Measurements from ENCODE around the gene SLC44A3. TPM values are rescaled to one million over a fixed set of nuclear protein-coding genes. Genes with fewer than 3 reads are reported as not detected.

SLC44A3 gene
- total and polyA plus RNA-seq, 10 donors = 0.28 to 4.0 (median 0.95) TPM

DNA sequence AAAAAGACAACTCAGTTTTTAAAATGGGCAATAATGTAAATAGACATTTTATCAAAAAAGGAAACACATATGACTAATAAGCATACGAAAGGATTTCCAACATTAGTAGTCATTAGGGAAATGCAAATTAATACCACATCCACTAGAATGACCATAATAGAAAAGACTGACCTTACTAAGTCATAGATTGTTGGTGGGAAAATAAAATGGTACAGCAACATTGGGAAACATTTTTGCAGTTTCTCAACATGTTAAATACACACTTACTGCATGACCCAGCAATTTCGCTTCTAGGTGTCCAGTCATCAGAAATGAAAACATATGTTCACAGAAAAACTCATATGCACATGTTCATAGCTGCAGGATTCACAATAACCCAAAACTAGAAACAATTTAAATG lies 29.9 kb upstream of the SLC44A3 start:
- Histone ChIP-seq H3K9me3 (no peaks in the 10 kb centered on the region), H3K27ac (peak overlapping the region in 1 of 8 donors; percentile 19), H3K27me3 (replicated peaks in 1 of 7) (no peaks in the 10 kb centered on the region), H3K4me1 (peaks cover 9 to 49% (median 21%) of the 10 kb centered on the region in 6 donors), H3K36me3 (no peaks in the 10 kb centered on the region), H3K4me3 (no peak overlapping the region)
- no peak for TF ChIP-seq POLR2AphosphoS5 (IDR thresholded peaks at IDR 0.05)
- TF ChIP-seq POLR2A (IDR thresholded peaks at IDR 0.05) = no peak
- TF ChIP-seq, protein P1, sequence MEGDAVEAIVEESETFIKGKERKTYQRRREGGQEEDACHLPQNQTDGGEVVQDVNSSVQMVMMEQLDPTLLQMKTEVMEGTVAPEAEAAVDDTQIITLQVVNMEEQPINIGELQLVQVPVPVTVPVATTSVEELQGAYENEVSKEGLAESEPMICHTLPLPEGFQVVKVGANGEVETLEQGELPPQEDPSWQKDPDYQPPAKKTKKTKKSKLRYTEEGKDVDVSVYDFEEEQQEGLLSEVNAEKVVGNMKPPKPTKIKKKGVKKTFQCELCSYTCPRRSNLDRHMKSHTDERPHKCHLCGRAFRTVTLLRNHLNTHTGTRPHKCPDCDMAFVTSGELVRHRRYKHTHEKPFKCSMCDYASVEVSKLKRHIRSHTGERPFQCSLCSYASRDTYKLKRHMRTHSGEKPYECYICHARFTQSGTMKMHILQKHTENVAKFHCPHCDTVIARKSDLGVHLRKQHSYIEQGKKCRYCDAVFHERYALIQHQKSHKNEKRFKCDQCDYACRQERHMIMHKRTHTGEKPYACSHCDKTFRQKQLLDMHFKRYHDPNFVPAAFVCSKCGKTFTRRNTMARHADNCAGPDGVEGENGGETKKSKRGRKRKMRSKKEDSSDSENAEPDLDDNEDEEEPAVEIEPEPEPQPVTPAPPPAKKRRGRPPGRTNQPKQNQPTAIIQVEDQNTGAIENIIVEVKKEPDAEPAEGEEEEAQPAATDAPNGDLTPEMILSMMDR (IDR thresholded peaks at IDR 0.05 in 8 of 11, conservative IDR thresholded peaks at IDR 0.05 in 3 of 11) = no peak
- 51 to 86% (median 64%) methylated on average over 2 of the region's 2 CpGs for WGBS, 5 donors
- DNase-seq = no peak
- intact Hi-C loops (cut with DNase I; ENCODE audit: low total_unique reads) = no loop called here

- no peak for DNase-seq
- peaks cover 11 to 53% (median 25%) of the 10 kb centered on the region in 6 donors for H3K4me1 ChIP-seq
- no peaks in the 10 kb centered on the region for H3K9me3 ChIP-seq
- WGBS, 5 donors = 85 to 100% (median 90%) methylated on average over 1 of the region's 1 CpG
- no peaks in the 10 kb centered on the region for H3K36me3 ChIP-seq
- H3K27me3 ChIP-seq (replicated peaks in 1 of 7) = no peaks in the 10 kb centered on the region
- intact Hi-C loops (cut with DNase I; ENCODE audit: low total_unique reads) = no loop called here
- H3K27ac ChIP-seq = no peak overlapping the region
- H3K4me3 ChIP-seq = no peak overlapping the region
- TF ChIP-seq, protein P1 (IDR thresholded peaks at IDR 0.05 in 8 of 11, conservative IDR thresholded peaks at IDR 0.05 in 3 of 11) = no peak
- TF ChIP-seq POLR2AphosphoS5 (IDR thresholded peaks at IDR 0.05) (no peak), POLR2A (IDR thresholded peaks at IDR 0.05) (no peak)
Observed at GRCh38 chr1:94790670-94791069, 29.5 kb upstream of the SLC44A3 start.

- intact Hi-C loops (cut with DNase I; ENCODE audit: low total_unique reads) = no loop called here
- H3K27ac ChIP-seq = peak overlapping the region in 7 of 8 donors; percentile 9 to 63 (median 33)
- no peaks in the 10 kb centered on the region for H3K36me3 ChIP-seq
- H3K4me3 ChIP-seq = no peak overlapping the region
- TF ChIP-seq POLR2A (IDR thresholded peaks at IDR 0.05) (no peak), POLR2AphosphoS5 (IDR thresholded peaks at IDR 0.05) (no peak)
- TF ChIP-seq, protein P1 (IDR thresholded peaks at IDR 0.05 in 8 of 11, conservative IDR thresholded peaks at IDR 0.05 in 3 of 11) = peak in 8 of 11 experiments; percentile 22 to 60 (median 42)
- H3K4me1 ChIP-seq = peaks cover 14 to 73% (median 38%) of the 10 kb centered on the region in 6 donors
- H3K9me3 ChIP-seq = no peaks in the 10 kb centered on the region
- WGBS, 5 donors = 13 to 25% (median 19%) methylated on average over 5 of the region's 5 CpGs
- no peaks in the 10 kb centered on the region for H3K27me3 ChIP-seq (replicated peaks in 1 of 7)
- peak; percentile 71 for DNase-seq
Observed at GRCh38 chr1:94792473-94793295, 27.5 kb upstream of the SLC44A3 start.

DNA sequence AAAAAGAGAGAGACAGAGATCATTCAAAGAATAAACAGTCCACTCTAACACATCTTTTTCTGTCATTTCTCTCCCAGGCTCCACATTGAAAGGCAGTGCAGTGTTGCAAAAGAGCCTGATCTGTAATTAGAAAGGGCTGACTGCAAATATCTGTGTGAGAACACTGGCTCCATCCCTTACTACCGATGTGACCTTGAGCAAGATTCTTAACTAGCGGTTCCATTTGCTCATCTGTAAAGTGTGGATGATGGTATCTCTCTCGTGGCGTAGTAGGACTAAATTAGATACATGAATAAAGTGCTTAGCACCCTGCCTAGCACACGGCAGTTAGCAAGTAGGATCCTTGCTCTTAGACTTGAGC lies 26.9 kb upstream of the SLC44A3 start:
- 59 to 80% (median 70%) methylated on average over 5 of the region's 5 CpGs for WGBS, 5 donors
- intact Hi-C loops (cut with DNase I; ENCODE audit: low total_unique reads) = no loop called here
- DNase-seq = no peak
- Histone ChIP-seq H3K4me3 (no peak overlapping the region), H3K4me1 (peaks cover 14 to 79% (median 39%) of the 10 kb centered on the region in 6 donors), H3K27ac (peak overlapping the region in 6 of 8 donors; percentile 9 to 63 (median 35)), H3K9me3 (no peaks in the 10 kb centered on the region), H3K27me3 (replicated peaks in 1 of 7) (no peaks in the 10 kb centered on the region), H3K36me3 (no peaks in the 10 kb centered on the region)
- TF ChIP-seq POLR2AphosphoS5 (IDR thresholded peaks at IDR 0.05) (no peak), POLR2A (IDR thresholded peaks at IDR 0.05) (no peak)
- TF ChIP-seq, protein P1 (IDR thresholded peaks at IDR 0.05 in 8 of 11, conservative IDR thresholded peaks at IDR 0.05 in 3 of 11) = no peak

Data from spleen (tissue), 11 donors.